GM21529 (cell line): ENCODE measurements around the gene RHEBL1.

Source experiments
- ATAC-seq: cut with Tn5 transposase; IDR thresholded peaks from one replicate; pipeline ENCODE4 v1.9.1; 2021; ENCODE audit not compliant: unreplicated experiment

The RHEBL1 gene

GRCh38 chr12:49038291-49038955, 31.4 kb downstream of the RHEBL1 start:
- ATAC-seq = no peak

- no peak for ATAC-seq
These were observed 31.9 kb downstream of the RHEBL1 start for GRCh38 chr12:49037947-49038237.

DNA sequence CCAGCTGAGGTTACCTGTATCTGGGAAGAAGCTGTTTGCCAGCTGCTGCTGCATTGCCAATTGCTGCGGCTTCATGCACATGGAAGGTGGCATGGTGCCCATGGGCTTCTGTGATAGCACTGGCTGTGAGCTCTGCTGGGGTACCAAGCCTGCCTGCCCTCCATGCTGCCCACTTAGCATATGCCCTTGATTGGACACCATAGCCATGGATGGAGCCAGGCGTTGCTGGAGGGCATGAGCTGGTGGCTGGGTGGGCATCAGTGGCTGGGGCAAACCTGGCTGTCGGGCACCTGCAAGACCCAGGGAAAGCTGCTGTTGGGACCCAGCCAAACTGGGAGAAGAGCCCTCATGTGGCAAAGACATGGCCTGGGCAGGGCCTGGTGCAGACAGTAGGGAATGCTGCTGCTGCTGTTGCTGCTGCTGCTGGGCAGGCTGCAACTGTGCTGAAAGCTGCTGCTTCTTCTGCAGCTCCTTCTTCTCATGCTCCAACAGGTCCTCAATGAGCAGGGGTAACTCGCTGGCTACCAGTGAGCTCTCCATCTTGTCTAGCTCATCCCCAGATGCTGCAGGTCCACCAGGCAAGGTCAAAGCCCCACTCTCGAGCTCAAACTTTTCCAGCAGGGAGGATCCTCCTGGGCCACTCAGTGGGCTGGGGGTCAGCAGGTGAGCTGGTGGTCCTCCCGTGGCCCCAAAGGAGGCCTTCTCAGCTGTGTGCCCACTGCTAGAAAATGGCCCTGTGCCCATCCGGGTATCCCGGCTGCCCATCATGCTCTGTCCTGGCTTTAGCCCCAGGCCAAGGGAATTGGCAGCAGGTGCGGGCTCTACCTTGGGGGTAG, 32.5 kb downstream of the RHEBL1 start:
- ATAC-seq = no peak

DNA sequence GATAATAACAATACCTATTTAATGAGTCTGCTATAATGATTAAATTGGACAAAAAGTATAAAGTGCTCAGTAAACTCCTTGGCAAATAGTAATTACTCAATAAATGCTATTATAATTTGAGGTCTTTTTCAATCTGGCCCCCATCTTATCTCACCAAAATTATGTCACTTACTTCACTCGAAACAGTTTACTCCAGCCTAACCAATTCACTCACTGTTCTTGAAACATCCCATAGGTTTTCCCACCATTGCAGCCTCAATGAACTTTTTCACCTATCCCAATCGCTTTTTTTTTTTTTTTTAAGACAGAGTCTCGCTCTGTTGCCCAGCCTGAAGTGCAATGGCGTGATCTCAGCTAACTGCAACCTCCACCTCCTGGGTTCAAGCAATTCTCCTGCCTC, 33.8 kb downstream of the RHEBL1 start:
- ATAC-seq = no peak

DNA sequence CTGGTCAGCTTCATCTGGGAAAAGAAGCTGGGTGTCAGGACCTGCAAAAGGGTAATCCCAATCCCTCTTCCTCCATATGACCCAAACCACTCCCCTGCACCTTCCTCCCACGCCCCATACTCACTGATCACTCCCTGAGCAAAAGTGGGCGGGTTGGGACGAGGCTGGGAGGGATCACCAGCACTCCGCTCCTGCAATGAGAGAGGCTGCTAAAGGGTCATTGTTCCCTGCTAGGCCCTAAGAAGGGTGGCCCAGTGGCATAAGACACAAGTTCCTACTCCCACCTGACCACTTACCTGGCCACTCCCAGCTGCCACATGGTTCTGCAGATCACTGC, 35.5 kb downstream of the RHEBL1 start:
- no peak for ATAC-seq

GRCh38 chr12:49033611-49034285, 36.0 kb downstream of the RHEBL1 start:
- ATAC-seq = no peak

GRCh38 chr12:49032679-49033447, 36.9 kb downstream of the RHEBL1 start:
- no peak for ATAC-seq

DNA sequence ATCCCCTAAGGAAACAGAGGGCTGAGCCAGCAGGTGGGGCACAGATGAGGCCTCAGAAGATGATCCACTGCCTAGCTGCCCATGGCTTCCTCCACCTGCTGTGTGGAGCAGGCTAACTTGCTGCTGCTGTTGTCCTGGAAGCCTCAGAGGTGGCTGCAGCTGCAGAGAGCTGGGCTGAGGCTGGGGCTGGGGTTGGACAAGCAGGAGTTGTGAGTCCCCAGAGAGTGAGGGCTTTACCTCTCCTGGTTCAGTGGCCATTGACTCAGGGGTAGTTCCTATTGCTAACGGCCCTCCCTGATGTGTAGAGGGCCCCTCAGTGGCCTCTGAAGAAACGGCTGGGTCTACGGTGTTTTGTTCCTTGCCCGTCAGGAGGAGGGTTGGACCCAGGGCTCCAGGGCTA, 37.5 kb downstream of the RHEBL1 start:
- no peak for ATAC-seq

DNA sequence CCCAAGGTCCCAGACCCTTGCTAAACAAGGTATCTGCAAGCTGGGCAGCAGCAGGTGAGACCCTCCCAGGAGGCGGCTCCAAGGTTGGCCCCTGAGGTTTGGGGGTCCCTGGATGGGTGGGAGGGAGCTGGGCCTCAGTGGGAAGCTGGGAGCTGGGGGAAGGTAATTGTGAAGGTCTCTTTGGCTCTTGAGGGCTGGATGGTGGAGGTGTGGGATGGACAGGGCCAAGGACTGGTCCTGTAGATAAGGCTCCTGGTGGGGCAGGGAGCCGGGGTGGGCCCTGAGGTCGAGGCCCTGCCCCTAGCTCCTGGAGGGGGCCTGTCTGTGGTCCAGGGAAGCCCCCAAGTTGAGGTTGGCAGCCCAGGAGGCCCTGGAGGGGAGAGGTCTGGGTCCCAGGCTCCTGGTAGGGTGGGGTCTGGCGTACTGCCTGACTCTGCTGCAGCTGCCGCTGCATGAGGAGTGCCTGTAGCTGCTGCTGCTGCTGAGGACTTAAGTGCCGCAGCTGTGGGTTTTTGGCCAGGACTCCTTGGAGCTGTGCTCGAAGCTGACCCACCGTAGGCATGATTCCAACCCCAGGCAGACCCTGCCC, 38.1 kb downstream of the RHEBL1 start:
- no peak for ATAC-seq

DNA sequence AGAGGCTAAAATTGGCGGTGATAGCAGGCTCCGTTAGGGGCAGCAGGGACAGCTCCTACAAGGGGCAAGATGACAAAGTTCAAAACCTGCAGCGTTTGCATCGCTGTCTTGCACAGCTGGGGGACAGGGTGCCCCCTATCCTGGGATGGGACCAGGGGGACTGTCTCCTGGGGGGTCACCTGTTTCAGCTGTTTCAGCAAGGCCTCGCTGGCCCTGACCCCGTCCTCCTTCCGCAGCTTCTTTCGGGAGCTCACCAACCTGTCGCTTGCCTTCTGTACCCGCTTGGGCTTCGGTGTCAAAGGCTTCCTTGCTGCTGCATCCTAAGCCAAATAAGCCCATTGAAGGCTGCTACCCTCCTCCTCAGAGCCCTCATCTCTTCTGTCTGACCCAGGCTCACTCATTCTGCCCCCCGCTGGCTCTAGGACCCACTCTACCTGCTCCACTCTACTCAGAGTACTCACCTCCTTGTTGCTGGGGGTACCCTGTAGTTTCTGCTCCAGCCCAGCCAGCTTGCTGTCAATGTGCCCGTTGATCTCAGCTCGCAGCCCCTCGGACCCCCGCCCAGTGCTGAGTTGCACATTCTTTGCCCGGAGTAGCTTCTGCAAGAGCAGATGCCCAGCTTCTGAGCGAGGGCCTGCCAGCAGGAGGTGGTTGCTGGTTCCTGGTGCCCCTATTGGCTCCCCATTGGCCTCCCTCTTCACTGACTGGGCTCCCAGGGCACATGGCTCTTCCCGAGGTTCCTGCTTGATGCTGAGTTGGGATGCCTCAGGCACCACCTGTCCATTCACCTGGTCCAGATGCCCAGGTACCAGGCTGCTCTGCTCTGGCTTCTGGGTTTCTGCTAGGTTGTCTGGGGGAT, 38.8 kb downstream of the RHEBL1 start:
- no peak for ATAC-seq

- no peak for ATAC-seq
These were observed 39.7 kb downstream of the RHEBL1 start for GRCh38 chr12:49030119-49030518.

GRCh38 chr12:49028666-49029275, 41.0 kb downstream of the RHEBL1 start:
- no peak for ATAC-seq

DNA sequence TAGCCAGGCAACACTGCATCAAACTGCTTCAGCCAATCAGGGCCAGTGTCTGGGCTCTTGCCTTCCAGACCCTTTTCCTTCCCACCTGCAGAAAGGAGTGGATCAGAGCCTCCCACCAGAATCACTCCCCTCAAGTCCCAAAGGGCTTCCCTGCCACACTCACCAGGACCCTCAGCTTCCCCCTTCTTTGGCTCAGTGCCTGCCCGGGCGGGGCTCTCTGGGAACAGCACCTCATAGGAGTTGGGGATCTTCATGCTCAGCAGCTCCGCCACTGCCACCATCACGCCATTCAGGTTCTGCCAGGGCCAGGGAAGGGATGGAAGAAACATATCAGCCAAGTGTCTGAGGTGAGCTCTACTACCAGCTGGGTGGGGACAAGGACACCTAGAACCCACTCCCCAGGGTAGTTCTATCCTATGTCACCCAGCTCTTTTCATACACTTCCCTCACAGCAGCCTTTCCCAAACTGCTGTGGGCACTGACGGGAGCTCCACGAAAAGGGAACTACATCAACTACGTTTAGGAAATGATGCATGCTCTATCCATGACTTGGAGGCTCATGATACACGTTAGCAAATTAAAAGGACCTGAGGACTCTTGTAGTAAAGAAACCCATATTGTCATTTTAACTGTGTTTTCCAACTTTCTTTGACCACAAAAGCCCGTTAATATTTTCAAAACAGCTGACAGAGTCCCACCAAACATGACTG, 41.8 kb downstream of the RHEBL1 start:
- no peak for ATAC-seq

- ATAC-seq = no peak
These were observed 42.9 kb downstream of the RHEBL1 start for GRCh38 chr12:49026678-49027480.

GRCh38 chr12:49026101-49026500, 43.7 kb downstream of the RHEBL1 start:
- no peak for ATAC-seq

- no peak for ATAC-seq
These were observed 44.3 kb downstream of the RHEBL1 start for GRCh38 chr12:49025463-49025862.

DNA sequence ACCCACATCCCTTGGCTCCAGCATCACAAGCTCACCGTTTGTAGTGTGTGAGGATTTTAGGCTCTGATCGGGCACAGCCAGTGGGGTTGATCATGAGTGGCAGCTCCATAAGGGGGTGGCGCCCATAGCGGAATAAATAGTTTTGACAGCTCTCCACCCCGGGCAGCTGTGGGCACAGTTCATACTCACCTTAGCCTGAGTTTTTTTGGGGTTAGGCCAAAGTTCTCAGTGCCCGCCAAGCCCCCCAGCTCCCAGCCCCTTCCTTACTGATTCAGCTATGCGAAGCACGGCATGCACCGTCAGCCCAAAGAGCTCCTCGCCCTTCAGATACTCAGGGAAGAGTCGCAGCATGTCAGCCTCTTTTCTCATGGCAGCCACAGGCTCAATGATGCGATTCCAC, 45.2 kb downstream of the RHEBL1 start:
- no peak for ATAC-seq

DNA sequence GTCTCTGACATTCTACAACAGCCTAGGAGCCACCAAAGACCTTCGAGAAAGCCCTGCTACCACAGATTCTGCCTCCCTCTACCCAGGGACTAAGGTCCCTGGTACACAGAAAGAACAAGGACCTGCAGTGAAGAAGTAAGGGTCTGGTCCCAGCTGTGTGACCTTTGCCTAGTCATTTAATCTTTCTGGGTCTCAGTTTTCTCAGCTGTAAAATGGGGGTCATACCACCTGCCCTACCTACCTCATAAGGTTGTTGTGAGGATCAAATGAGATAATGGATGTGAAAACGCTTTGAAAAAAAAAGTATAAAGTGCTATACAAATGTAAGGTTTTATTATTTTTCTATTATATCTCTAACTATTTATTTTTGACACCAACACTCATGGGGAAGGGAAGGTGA, 46.0 kb downstream of the RHEBL1 start:
- ATAC-seq = no peak
